ENCODE data around the gene DLGAP1.

The DLGAP1 gene

DNA sequence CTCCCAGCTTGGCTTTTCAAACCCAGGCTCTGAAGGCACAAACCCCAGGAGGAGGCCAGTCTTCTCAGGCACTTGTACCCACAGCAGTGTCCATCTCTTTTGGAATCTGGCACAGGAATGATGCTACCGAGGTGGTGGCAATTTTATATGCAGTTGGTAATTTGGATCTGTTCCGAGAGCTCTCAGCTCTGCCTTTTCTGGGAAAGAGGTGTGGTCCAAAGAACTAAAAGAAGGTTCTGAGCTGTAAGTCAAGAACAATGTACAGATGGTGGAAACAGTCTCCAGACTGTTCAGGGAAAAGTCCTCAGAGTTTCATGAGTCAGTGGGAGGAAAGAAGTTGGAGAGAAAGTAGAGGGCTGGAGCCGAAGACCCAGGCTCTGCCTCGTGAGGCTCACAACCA is 651.8 kb downstream of the DLGAP1 start:
- DNase-seq, result no peak

DNA sequence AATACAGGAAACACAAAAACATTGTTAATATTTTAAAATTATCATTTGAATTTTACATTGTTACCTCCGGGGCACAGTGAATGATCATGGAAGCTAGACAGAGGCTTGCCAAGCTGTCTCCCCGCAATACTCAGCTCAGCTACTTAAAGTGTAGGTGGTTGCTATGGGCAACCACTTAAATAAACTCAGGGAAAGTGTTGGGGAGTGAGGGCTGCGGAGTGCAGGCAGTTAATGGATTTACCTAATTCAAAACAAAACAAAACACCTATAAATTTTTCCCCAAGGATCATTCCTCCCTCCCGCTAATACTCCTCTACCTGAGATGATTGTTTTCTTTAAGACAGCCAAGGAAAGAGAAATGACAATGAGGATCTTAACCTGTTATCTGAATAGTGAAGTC is 655.6 kb downstream of the DLGAP1 start:
- DNase-seq, result no peak

DNA sequence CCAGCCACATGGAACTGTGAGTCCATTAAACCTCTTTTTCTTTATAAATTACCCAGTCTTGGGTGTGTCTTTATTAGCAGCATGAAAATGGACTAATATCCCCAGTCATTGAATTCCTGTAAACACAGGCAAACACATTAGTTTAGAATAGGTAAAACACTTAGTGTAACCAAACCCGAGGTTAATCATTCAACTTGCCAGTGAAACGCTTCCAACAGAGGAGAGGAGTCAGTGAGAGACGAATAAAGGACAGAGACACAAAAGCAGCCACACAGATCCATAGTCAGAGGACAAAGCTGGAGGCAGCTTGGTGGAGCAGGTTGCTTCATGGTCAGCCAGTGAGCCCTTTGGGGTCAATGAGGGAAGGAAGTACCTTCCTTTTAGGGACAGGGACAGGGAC is 657.1 kb downstream of the DLGAP1 start:
- DNase-seq, result no peak

DNA sequence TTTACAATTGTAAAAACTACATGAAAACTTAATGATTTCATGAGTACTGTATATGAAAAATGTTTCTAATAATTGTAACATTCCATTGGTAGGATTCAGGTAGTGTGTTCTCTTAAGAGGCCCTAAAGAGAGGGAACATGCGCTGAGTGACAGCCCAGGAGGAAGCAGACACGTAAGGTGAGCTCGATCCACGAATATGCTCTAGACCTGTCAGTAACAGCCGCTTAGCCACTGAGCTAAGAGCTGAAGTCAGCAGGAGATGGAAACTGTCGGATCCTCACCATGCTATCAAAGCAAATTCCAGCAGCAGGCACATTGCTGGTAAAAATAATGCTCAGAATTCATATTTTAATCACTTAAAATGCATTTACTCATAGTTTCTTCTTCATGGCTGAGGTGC is 658.7 kb downstream of the DLGAP1 start:
- DNase-seq, result no peak

DNA sequence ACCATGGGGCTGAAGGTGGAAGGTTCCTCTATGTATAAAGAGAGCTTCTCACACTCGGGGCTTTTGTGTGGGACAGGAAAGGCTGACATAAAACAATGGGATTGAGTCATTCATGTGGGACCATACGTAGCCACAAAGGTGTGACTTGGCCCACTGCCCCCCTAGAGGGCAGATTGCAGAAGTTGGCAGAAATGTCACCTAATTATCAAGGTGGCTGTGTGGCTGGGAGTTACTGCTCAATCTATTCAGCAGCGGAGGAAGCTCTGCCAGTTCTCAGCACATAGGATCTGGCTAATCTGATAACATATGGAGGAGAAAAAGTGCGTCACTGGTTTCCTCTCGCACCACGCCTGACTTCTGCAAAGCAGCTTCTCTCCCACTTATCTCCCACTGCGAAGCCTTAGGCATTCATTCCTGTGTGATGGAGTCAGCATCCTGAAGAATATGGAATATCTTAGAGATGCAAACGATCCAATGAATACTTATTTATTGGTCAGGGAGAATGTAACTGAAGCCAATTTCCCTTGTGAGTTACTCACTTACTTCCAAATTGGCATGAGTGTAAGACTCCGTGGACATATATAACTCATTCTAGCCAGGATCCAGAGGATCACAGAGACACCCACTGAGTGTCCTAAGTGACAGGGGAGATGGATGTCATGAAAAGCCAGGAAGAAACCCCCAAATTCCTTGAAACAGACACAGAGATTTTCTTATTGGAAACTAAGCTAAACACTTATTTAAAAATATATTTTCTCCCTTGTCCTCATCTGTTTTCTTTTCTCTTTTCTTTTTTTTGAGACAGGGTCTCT is 660.4 kb downstream of the DLGAP1 start:
- DNase-seq, result no peak

DNA sequence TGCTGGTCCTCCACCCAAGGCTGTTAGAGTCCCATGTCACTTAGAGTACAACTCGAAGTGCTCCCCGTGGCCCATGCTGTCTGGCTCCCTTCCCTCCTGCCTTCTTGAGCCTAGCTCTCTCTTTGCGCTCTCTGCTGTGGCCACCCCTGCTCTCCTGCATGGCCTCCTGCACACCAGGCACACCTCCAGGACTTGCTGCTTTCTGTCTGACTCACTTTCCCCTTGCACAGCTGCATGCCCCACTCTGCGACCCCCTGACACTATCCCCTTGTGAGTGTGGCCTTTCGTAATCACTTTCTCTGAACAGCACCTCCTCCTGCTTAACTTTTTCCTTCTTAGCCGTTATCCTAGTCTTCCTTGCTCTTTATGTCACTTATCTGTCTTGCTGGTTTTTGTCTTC is 661.6 kb downstream of the DLGAP1 start:
- DNase-seq, result no peak

DNA sequence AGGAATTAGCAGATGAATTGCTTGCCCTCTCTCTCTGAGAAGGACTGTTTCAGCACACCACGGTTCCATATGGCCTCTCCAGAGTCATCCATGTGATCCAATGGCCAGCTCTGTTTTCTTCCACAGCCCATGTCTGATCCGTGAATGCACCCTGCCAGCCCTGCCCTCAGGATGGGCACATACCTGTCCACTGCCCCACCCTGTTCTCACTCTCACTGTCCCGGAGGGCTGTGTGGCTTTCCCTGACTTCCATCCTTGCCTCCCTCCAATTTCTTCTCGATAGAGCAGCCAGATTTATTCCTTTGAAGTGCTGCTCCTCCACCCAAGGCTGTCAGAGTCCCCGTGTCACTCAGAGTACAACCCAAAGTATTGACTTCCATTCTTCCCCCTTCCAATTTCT is 662.0 kb downstream of the DLGAP1 start:
- no peak for DNase-seq

DNA sequence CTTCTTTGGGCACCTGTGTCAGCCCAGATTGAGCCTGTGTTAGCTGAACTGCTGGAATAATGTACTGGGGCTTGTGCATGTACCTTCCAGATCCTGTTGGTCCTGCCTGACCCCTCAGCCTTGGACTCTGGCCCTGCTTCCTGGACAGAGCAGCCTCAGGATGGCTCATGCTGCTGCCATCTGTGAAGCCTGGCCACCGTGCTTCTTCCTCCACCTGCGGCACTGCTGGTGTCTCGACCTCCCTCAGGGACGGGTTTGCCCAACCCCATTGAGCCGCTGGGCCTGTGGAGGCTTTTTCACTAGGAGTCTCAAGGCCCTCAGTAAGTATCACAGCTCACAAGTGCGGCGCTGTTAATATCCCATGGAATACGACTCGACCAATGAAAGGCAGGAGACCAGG is 662.4 kb downstream of the DLGAP1 start:
- DNase-seq, result no peak

DNA sequence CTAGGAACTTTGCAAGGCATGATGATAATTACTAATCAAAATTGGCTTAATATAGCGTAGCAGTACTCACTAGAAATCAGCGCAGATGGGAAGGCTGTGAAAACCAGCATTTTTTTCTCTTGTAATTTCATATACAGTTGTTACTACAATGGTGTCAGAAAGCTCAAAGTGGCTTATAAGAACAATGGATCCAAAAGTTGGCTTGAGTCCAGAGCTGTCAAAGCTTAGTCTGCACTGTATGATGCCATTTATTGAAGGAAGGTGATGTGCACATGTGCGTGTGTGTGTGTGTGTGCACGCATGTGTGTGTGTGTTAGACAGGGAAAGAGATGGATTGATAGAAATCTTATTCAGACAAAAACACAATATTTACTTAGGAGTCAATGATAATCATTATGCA is 663.9 kb downstream of the DLGAP1 start:
- DNase-seq, result no peak

DNA sequence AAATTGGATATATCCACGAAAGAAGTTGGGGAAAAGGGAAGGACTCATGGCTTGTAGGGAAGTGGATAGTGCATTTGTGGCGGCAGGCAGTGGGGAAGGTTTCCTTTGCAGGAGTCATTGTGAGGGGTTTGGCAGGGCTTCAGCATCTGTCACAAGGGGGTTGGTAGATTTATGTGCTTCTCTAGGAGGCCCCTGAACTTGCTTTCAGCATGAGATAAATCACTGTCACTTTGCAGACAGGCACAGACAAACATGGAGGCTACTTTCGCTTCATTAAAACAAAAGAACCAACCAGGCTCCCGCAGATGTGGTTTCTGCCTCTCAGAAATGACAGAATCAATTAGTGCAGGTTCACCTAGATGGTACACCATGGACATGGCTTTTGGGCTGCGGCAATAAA is 664.4 kb downstream of the DLGAP1 start:
- no peak for DNase-seq

DNA sequence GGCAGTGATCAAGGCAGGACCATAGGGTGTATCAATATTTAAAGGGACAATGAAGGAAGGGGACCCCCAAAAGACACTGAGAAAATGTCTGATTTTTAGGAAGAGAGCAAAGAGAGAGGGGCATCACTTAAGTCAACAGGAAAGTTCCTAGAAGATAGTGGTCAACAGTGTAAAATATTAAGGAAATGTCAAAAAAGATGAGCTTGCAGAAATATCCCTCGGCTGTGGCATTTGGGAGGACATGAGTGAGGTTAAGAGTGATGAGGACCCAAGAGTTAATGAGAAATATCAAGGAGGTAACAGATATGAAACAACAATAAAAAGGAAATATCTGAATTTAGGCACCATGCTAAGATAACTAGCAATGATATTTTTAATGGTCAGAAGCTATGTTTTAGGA is 665.6 kb downstream of the DLGAP1 start:
- DNase-seq, result no peak

DNA sequence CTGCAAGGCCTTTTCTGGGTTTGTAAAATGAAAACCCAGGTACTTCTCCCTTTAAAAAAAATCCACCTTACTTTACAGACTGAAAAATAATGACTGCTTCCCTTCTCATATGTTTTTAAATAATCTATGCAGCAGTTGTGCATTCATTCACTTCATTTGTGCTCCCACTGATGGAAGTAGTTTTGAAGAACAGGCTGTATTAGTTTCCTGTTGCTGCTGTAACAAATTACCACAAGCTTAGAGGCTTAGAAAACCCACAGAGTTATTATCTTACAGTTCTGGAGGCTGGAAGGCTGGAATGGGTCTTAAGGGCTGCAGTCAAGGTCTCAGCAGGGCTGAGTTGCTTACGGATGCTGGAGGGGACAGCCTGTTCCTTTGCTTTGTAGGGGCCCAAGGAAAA is 670.2 kb downstream of the DLGAP1 start:
- DNase-seq, result no peak

DNA sequence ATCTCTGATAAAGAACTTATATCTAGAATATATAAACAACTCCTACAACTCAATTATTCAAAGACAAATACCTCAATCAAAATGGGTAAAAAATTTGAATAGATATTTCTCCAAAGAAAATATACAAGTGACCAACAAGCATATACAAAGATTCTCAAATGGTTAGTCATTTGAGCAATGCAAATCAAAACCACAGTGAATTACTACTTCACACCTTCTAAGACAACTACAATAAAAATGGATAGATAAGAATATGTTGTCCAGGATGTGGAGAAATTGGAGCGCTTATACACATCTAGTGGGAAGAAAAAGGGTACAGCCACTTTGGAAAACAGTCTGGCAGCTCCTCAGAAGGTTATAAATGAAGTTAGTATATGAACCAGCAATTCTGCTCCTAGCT is 672.2 kb downstream of the DLGAP1 start:
- DNase-seq, result no peak

DNA sequence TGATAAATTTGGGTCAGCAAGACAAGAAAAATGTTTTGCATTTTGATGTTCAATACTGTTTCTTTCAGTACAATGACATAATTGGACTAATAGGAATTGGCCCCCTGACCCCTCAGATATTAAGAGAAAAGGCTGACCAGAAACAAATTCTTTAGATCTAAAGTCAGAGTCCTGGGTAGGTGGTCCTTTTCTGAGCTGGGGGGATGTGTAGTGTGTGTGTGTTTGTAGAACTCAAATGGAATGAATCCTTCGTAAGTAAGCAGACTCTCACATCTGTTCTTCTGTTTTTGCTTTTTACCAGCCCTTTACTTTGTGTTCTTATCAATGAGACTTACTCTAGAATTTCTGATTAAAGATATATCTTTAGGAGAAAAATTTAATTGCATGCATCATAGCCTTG is 677.4 kb downstream of the DLGAP1 start:
- DNase-seq, result no peak

DNA sequence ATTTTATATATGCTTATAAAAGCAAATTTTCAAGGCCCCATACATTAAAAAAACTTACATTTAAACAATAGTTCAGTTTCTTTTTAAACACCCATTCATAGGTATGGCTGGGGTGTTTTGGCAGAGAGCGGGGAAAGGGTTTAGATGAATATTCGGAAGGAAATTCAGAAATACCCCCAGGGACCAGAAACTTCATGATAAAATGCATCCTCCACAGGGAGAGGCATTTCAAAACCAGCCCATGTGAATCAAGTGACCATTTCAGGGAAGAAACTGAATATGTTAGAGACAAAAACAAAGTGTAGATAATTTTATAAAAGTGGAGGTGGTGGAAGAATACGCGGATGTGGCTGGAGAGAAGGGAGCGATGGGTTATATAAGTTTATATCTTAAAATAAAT is 678.0 kb downstream of the DLGAP1 start:
- no peak for DNase-seq

DNA sequence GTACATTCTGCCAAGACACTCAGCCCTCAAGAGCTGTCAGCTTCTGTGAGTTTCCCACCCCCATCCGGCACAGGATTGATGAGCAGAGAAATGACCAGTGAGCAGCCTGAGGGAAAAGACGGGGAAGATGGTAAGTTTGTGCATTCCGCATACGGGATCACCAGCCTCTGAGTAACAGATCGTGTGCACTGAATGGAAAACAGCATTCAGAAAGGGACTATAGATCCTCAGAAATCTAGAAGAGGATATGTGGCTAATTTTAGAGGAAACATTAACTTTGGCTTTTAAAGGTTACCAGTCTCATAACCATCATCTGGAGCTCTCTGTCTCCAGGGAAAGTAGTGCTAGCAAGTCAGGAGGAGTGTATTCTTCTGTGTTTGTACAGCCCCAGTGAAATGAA is 679.1 kb downstream of the DLGAP1 start:
- DNase-seq, result no peak

DNA sequence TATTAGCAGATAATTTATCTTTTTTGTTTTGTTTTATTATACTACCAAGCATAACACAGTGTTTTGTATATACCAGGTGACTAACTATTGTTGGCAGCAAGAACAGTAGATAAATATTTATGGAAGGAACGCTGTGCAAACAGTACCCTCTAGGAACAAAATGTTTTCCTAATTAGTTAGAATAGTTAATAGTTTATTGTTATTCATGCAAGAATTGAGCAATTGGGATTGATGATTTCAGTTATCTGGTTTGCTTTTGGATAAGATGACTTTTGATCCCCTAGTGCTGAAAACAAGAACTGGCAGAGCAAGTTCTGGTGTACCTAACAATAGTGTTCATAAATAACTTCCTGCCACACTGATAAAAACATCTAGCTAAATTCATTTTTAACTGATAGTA is 681.8 kb downstream of the DLGAP1 start:
- no peak for DNase-seq

DNA sequence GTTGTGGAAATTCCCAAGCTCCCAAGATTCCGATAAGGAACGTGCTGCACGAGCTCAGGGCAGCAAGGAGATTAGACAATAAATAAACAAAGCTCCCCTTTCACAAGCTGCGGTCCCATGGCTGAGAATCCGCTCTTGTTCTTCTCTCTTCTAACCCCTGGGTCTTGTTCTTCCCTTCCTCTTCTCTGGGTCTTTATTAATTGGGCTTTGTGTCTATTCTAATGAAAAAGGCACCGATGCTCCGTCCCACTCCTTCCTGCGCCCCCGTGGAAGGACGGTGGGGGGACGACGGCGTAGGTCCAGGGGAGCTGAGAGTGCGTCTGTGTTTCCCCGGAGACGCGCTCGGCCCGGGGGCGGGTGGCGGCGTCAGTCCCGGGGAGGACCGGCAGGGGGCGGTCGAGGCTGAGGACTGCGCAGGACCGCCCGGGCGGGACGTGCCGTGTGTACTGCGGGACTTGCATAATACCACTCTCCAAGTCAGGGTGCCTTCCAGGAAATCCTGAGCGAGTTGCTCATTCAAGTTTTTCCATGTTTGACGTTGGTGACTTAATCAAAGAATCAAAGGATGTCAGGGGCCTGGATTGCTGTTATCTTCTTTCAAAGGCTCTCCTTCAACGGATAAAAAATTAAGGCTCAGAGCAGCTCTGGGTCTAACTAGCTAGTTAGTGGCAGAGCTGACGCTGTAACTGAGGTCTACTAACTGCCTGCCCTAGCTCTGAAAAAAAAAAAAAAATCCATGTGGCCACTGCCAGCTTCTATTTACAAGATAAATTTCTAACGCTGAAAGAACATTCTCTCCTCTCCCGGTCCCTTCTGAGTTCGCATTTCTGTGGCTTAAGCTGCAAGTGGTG is 683.8 kb downstream of the DLGAP1 start:
- DNase-seq, result peak; percentile 59

DNA sequence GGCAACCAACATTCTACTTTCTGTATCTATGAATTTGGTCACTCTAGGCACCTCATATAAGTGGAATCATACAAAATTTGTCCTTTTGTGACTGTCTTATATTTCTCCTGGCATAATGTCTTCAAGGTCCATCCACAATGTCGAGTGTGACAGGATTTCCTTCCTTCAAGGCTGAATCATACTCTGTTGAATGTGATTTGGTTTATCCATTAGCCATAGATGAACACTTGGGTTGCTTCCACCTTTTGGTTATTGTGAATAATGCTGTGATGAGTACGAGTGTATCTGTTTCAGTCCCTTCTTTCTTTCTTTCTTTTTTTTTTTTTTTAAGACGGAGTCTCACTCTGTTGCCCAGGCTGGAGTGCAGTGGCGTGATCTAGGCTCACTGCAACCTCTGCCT is 693.8 kb downstream of the DLGAP1 start:
- DNase-seq, result no peak

DNA sequence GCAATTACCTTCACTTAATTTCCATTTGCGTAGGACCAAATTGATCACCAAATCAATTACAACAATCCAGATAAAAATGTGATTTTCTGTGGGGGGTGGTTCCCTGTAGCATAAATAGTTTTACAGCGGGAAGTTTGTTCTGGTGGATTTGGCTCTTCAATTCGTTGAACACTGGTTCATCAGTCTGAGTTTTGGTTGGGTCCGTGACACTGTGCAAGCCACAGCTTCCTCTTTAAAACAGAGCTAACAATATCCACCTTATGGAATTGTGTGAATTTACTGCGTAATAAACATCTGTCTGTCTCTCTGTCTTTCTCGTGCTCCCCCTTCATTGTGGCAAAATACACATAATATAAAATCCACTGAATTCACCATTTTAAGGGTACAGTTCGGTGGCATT is 694.4 kb downstream of the DLGAP1 start:
- no peak for DNase-seq

DNA sequence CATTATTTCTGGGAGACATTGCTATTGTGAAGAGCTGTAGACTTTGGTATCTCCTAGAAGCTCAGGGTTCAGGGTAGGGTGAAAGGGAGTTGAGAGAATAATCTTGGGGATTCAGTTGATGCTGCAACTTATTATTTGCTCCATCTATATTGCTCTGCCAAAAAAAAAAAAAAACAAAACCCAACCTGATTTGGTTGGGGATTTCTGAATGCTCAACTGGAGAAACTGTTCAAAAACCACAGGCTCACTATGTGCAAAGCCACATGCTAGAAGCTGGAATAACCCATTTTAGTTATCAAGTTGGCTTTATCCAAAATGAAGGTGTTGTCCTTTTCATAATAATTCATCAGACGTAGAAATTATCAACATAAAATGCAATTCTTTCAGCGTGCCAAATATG is 696.0 kb downstream of the DLGAP1 start:
- no peak for DNase-seq

DNA sequence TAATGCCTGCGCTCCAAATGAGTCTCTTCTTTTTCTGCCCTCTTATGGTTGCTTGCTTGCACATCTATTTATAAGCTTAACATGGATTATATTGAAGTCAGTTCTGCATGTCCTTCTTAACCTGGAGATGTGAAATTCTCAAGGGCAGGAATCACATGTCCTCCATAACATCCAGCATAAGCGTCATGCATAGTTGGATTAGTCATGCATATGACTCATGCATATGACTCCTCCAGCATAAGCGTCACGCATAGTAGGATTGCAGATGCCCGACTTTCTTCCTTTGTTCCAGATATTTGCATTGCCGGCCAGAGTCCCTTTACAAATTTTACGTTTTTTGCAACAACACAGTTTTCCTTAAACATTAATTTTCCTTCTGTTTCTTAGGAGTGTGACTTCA is 696.6 kb downstream of the DLGAP1 start:
- no peak for DNase-seq

DNA sequence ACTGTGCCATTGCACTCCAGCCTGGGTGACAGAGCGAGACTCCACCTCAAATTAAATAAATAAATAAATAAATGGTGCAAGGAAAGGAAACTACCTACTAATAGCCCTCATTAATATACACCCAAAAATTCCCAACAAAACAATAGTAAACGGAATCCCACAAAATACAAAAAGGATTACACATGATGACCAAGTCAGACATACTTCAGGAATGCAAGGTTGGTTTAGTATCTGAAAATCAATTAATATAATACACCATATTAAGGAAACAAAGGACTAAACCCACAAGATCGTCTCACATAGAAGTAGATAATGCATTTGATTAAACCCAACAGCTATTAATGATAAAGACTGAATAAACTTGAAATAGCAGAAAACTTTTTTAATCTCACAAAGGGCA is 697.7 kb downstream of the DLGAP1 start:
- no peak for DNase-seq

DNA sequence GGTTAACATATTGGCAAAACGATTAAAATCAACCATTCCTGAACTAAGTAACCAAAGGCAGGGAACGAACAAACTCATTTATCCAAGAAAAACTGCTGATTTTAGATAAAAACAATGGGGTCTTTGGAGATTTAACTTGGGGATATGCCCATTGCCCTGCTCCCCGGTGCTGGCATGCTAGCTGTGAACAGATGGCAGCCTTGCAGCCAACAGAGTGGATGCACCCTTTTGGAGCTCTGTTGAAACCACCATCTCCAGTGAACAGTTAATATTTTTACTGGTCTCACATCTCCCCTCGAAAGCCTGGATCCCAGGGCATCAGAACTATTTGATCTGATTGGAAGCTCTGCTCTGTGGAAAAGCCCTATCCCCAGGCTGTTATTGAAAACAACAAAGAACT is 702.0 kb downstream of the DLGAP1 start:
- no peak for DNase-seq

DNA sequence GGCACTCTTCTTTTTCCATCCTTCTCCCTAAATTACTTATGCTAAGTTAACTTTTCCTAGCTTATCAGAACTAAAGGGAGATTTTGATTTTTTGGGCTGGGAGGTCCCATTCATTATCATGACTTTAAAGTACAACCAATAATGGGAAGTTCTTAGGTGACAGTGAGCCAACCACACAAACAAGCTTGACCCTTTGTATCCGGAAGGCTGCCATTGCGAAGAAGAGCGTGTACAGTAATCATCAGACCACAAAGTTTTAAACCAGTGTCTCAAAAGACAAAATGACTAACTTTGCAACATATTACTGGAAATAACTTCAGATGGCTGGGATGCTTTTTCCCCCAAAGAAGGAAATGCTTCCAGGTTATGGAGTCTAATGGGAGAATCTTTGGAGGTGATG is 707.0 kb downstream of the DLGAP1 start:
- DNase-seq, result no peak

Data from NCI-H1694 treated with DMSO at 0.1 percent for 48 hours (cell line).